HEK293 (cell line): Measurements from ENCODE around the gene PARP3.

Source experiments
- CTCF ChIA-PET: fragments of 350-600 bp; formaldehyde crosslinking; extraction: SDS; loops from one replicate; lab custom pipeline; 2021; ENCODE audit warnings: antibody characterized with exemption; lab: Yijun Ruan, JAX
- POLR2A ChIA-PET: fragments of 300-600 bp; formaldehyde crosslinking; extraction: SDS; loops from one replicate; lab custom pipeline; 2020; ENCODE audit warnings: antibody characterized with exemption, inconsistent platforms; lab: Yijun Ruan, JAX
- H3K27ac ChIP-seq: fragments of 200-500 bp; sonication (Bioruptor generic); 2 replicates; pipeline ENCODE4 v1.5.1; 2014; ENCODE audit warnings: low read depth, low read length, control low read depth, inconsistent platforms; ENCODE audit errors: extremely low read depth
- H3K36me3 ChIP-seq, 2 experiments: fragments of 200-500 bp in 1 of 2; sonication (Bioruptor generic) in 1 of 2; 1 replicate in 1 of 2; 2 replicates in 1 of 2; pipeline ENCODE4 v1.5.1; 2014 to 2017; ENCODE audit warnings: inconsistent platforms in 2 of 2, low read length in 2 of 2; ENCODE audit not compliant: control insufficient read depth in 2 of 2, insufficient read depth in 1 of 2
- H3K4me1 ChIP-seq: fragments of 200-500 bp; sonication (Bioruptor generic); 2 replicates; pipeline ENCODE4 v1.5.1; 2014; ENCODE audit warnings: mild to moderate bottlenecking, low read length, inconsistent platforms; ENCODE audit not compliant: control insufficient read depth, insufficient read depth
- H3K4me3 ChIP-seq: 2 replicates; pipeline ENCODE4 v1.5.1; 2011; ENCODE audit warnings: low read depth, mild to moderate bottlenecking, control low read depth, low read length, moderate library complexity
- H3K9me3 ChIP-seq: fragments of 200-500 bp; sonication (Bioruptor generic); 2 replicates; pipeline ENCODE4 v1.5.1; 2014; ENCODE audit warnings: low read depth, low read length, inconsistent platforms; ENCODE audit not compliant: control insufficient read depth, insufficient read depth
- FEZF1 ChIP-seq: fragments of 450-650 bp; formaldehyde crosslinking; IDR thresholded peaks from 2 replicates; pipeline ENCODE4 v1.5.1; 2016; ENCODE audit warnings: missing biosample characterization, missing genetic modification characterization
- KLF16 ChIP-seq: fragments of 450-650 bp; formaldehyde crosslinking; IDR thresholded peaks from 2 replicates; pipeline ENCODE4 v1.5.1; 2017; ENCODE audit warnings: missing biosample characterization, missing genetic modification characterization
- MEIS1 ChIP-seq: sonication (generic); formaldehyde crosslinking; IDR thresholded peaks from 2 replicates; pipeline ENCODE4 v1.8.1; 2022; ENCODE audit warnings: missing genetic modification reagents, mild to moderate bottlenecking, borderline replicate concordance
- SP3 ChIP-seq: fragments of 450-650 bp; formaldehyde crosslinking; IDR thresholded peaks from 2 replicates; pipeline ENCODE4 v1.5.1; 2016; ENCODE audit warnings: missing biosample characterization, missing genetic modification characterization
- ZBTB21 ChIP-seq: fragments of 450-650 bp; formaldehyde crosslinking; IDR thresholded peaks from 2 replicates; pipeline ENCODE4 v1.5.1; 2017; ENCODE audit warnings: missing biosample characterization, missing genetic modification characterization
- ZNF148 ChIP-seq: fragments of 450-650 bp; formaldehyde crosslinking; IDR thresholded peaks from 2 replicates; pipeline ENCODE4 v1.5.0; 2017; ENCODE audit warnings: missing biosample characterization, missing genetic modification characterization, borderline replicate concordance
- ZNF155 ChIP-seq: fragments of 450-650 bp; formaldehyde crosslinking; IDR thresholded peaks from 2 replicates; pipeline ENCODE4 v1.5.1; 2016; ENCODE audit warnings: missing biosample characterization, missing genetic modification characterization
- ZNF211 ChIP-seq: fragments of 450-650 bp; formaldehyde crosslinking; IDR thresholded peaks from 2 replicates; pipeline ENCODE4 v1.5.1; 2016; ENCODE audit warnings: low read depth, missing biosample characterization, missing genetic modification characterization
- ZNF311 ChIP-seq: fragments of 450-650 bp; formaldehyde crosslinking; IDR thresholded peaks from 2 replicates; pipeline ENCODE4 v1.5.1; 2017; ENCODE audit warnings: missing biosample characterization, missing genetic modification characterization, borderline replicate concordance
- ZNF354C ChIP-seq: fragments of 450-650 bp; formaldehyde crosslinking; IDR thresholded peaks from 2 replicates; pipeline ENCODE4 v1.5.1; 2016; ENCODE audit warnings: missing biosample characterization, missing genetic modification characterization, low read depth, borderline replicate concordance
- ZNF37A ChIP-seq: fragments of 450-650 bp; IDR thresholded peaks from 2 replicates; pipeline ENCODE4 v1.5.1; 2018; ENCODE audit warnings: missing biosample characterization, missing genetic modification characterization
- ZNF398 ChIP-seq: fragments of 450-650 bp; formaldehyde crosslinking; IDR thresholded peaks from 2 replicates; pipeline ENCODE4 v1.5.1; 2017; ENCODE audit warnings: missing biosample characterization, missing genetic modification characterization
- ZNF416 ChIP-seq: fragments of 450-650 bp; formaldehyde crosslinking; IDR thresholded peaks from 2 replicates; pipeline ENCODE4 v1.5.1; 2016; ENCODE audit warnings: missing biosample characterization, missing genetic modification characterization
- ZNF521 ChIP-seq: fragments of 450-650 bp; formaldehyde crosslinking; IDR thresholded peaks from 2 replicates; pipeline ENCODE4 v1.5.1; 2017; ENCODE audit warnings: missing biosample characterization, mild to moderate bottlenecking, missing genetic modification characterization
- ZNF555 ChIP-seq: fragments of 450-650 bp; formaldehyde crosslinking; conservative IDR thresholded peaks from 2 replicates; pipeline ENCODE4 v1.5.1; 2017; ENCODE audit warnings: missing biosample characterization, mild to moderate bottlenecking, missing genetic modification characterization, inconsistent platforms
- ZNF561 ChIP-seq: fragments of 450-650 bp; IDR thresholded peaks from 2 replicates; pipeline ENCODE4 v1.5.1; 2018; ENCODE audit warnings: missing biosample characterization, missing genetic modification characterization, borderline replicate concordance
- ZNF621 ChIP-seq: fragments of 450-650 bp; formaldehyde crosslinking; IDR thresholded peaks from 2 replicates; pipeline ENCODE4 v1.5.1; 2017; ENCODE audit warnings: missing biosample characterization, missing genetic modification characterization
- ZNF624 ChIP-seq: fragments of 450-650 bp; formaldehyde crosslinking; IDR thresholded peaks from 2 replicates; pipeline ENCODE4 v1.5.1; 2017; ENCODE audit warnings: missing biosample characterization, missing genetic modification characterization
- ZNF629 ChIP-seq: fragments of 450-650 bp; formaldehyde crosslinking; IDR thresholded peaks from 2 replicates; pipeline ENCODE4 v1.5.1; 2017; ENCODE audit warnings: missing biosample characterization, missing genetic modification characterization
- ZNF639 ChIP-seq: fragments of 450-650 bp; formaldehyde crosslinking; IDR thresholded peaks from 2 replicates; pipeline ENCODE4 v1.5.1; 2016; ENCODE audit warnings: missing biosample characterization, missing genetic modification characterization
- ZNF654 ChIP-seq: fragments of 450-650 bp; formaldehyde crosslinking; IDR thresholded peaks from 2 replicates; pipeline ENCODE4 v1.5.1; 2016; ENCODE audit warnings: low read depth, missing biosample characterization, missing genetic modification characterization
- ZNF670 ChIP-seq: fragments of 450-650 bp; formaldehyde crosslinking; IDR thresholded peaks from 2 replicates; pipeline ENCODE4 v1.5.1; 2016; ENCODE audit warnings: missing biosample characterization, missing genetic modification characterization, low read depth
- ZSCAN4 ChIP-seq: fragments of 450-650 bp; formaldehyde crosslinking; IDR thresholded peaks from 2 replicates; pipeline ENCODE4 v1.5.1; 2017; ENCODE audit warnings: missing biosample characterization, missing genetic modification characterization
- ZXDB ChIP-seq: fragments of 450-650 bp; formaldehyde crosslinking; IDR thresholded peaks from 2 replicates; pipeline ENCODE4 v1.5.1; 2016; ENCODE audit warnings: missing biosample characterization, missing genetic modification characterization

Gene PARP3

GRCh38 chr3:51978143-51978502 lies 36.0 kb downstream of the PARP3 start:
- peaks cover 0 to 8% of the 10 kb centered on the region in 2 experiments; a peak in 1 of 3 replicates for H3K36me3 ChIP-seq
- no peak overlapping the region for H3K4me3 ChIP-seq
- POLR2A ChIA-PET, result no interaction called here
- no peaks in the 10 kb centered on the region for H3K4me1 ChIP-seq
- TF ChIP-seq SP3 (no peak), ZNF654 (tag by site-specific recombination) (no peak), FEZF1 (tag by site-specific recombination) (no peak), ZNF521 (tag by site-specific recombination) (no peak), ZBTB21 (tag by site-specific recombination) (no peak), ZNF639 (tag by site-specific recombination) (no peak)
- H3K27ac ChIP-seq, result no peak overlapping the region
- CTCF ChIA-PET, result interaction anchor here (1.2 kb wide), 1 partner anchor 38 kb away, joined by 3 read pairs; no protein-coding TSS in a partner anchor
- no peaks in the 10 kb centered on the region for H3K9me3 ChIP-seq

- CTCF ChIA-PET, result no interaction called here
- no peaks in the 10 kb centered on the region for H3K9me3 ChIP-seq
- H3K27ac ChIP-seq, result no peak overlapping the region
- H3K36me3 ChIP-seq, result peaks cover 0 to 8% of the 10 kb centered on the region in 2 experiments; a peak in 1 of 3 replicates
- no peaks in the 10 kb centered on the region for H3K4me1 ChIP-seq
- TF ChIP-seq ZNF624 (tag by site-specific recombination) (no peak), ZNF311 (tag by site-specific recombination) (no peak), ZNF211 (tag by site-specific recombination) (no peak), ZNF621 (tag by site-specific recombination) (no peak), MEIS1 (CRISPR knock-in tag) (no peak)
- POLR2A ChIA-PET, result interaction anchor here (1.2 kb wide), 1 partner anchor 11 kb away, joined by 5 read pairs; no protein-coding TSS in a partner anchor
- no peak overlapping the region for H3K4me3 ChIP-seq
Observed at GRCh38 chr3:51980253-51980652, 38.1 kb downstream of the PARP3 start.

- Histone ChIP-seq H3K27ac (peak overlapping the region; percentile 60; the same call in 1 of the 2 replicates), H3K36me3 (peaks cover 0 to 8% of the 10 kb centered on the region in 2 experiments; a peak in 1 of 3 replicates), H3K4me3 (peak overlapping the region; percentile 41), H3K9me3 (no peaks in the 10 kb centered on the region), H3K4me1 (no peaks in the 10 kb centered on the region)
- CTCF ChIA-PET, result interaction anchor here (0.6 to 3.0 kb wide), 8 partner anchors 8 to 1214 kb away, joined by 3 to 38 read pairs (median 4); partner anchors contain the start of genes ABHD14A, ABHD14B and RRP9
- POLR2A ChIA-PET, result interaction anchor here (0.6 to 3.6 kb wide), 12 partner anchors 9 to 296 kb away, joined by 4 to 47 read pairs (median 6); partner anchors contain the start of genes ABHD14A, ABHD14B, PARP3 and PCBP4
- no peak for TF ChIP-seq FEZF1 (tag by site-specific recombination)
- no peak for TF ChIP-seq ZSCAN4 (tag by site-specific recombination)
- no peak for TF ChIP-seq ZNF148 (tag by site-specific recombination)
- TF ChIP-seq ZNF354C, result no peak
- TF ChIP-seq ZNF155, result no peak
- 0 out of 2 replicates have a peak, but pooled peaks have one; percentile 7 for TF ChIP-seq ZNF398 (tag by site-specific recombination)
- TF ChIP-seq ZNF37A, result no peak
- TF ChIP-seq ZNF670, result no peak
- no peak for TF ChIP-seq ZXDB (tag by site-specific recombination)
- TF ChIP-seq ZNF629 (tag by site-specific recombination), result no peak
- TF ChIP-seq KLF16 (tag by site-specific recombination), result no peak
- no peak for TF ChIP-seq ZNF561 (tag by site-specific recombination)
- TF ChIP-seq ZNF416, result no peak
- no peak for TF ChIP-seq ZNF555 (tag by site-specific recombination)
Observed at GRCh38 chr3:51982352-51982837, 40.2 kb downstream of the PARP3 start.
